HG03060 (cell line): ENCODE measurements around the gene C16orf74.

Source experiments
- ATAC-seq: cut with Tn5 transposase; IDR thresholded peaks from one replicate; pipeline ENCODE4 v1.9.1; 2021; ENCODE audit warnings: low read depth, moderate number of reproducible peaks; ENCODE audit not compliant: unreplicated experiment

Gene C16orf74

DNA sequence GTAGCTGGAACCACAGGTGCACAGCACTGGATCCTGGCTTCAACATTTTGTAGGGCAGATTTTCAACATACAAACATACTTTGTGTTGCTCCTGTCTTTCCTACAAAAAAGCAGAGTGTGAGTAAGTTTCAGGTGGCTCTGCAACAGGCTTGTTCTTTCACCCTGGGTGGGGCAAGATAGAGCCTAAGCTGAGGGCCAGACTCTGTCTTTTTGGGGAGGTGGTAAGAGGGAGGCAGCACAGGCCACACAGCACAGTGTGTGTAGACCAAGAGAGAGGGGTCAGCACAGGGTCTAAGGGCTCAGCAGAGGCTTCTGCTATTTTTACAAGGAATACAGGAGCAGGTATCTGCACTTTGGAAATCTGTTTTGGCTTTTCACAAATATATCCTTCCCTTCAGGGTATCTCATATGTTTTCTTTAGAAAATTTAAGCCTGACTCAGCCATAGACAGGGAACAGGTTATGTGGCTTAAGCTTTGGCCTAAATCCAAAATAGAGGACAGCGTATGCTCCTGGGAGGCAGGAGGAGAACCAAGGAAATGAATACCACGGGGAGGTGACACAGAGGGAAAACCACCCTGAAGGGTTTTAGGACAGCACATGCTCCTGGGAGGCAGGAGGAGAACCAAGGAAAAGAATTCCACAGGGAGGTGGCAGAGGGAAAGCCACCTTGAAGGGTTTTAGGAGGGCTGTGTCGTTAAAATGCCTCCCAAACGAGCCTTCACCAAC lies 26.9 kb upstream of the C16orf74 start:
- no peak for ATAC-seq

DNA sequence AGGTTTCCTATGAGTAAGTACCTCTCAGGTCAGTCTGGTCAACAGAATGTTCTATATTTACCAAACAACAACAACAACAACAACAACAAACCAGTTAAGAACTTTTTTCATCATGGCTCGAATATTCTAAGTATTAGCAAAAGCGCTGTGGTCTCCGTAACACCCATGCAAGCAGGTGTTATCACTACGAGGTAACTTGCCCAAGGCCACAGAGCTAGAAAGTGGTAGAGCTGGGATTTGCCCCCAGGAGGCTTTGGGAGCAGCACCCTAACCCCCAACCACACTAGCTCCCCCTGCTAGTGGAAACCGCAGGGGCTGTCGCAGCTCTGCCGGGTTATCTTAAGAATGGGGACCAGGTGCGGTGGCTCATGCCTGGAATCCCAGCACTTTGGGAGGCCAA lies 23.9 kb upstream of the C16orf74 start:
- no peak for ATAC-seq

DNA sequence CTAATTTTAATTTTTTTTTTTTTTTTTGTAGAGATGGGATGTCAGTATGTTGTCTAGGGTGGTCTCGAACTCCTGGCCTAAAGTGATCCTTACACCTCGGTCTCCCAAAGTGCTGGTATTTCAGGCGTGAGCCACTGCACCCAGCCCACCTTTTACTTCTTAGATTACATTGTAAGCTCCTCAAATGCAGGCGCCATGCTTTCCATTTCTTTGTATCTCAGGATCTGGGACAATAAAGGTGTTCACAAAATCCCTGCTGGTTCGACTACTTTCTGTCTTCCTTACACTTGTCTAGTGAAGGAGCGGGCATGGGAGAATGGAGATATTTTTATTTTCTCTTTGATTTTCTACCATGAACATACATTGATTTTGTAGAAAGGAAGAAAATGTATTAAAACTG lies 23.2 kb upstream of the C16orf74 start:
- ATAC-seq, result no peak

DNA sequence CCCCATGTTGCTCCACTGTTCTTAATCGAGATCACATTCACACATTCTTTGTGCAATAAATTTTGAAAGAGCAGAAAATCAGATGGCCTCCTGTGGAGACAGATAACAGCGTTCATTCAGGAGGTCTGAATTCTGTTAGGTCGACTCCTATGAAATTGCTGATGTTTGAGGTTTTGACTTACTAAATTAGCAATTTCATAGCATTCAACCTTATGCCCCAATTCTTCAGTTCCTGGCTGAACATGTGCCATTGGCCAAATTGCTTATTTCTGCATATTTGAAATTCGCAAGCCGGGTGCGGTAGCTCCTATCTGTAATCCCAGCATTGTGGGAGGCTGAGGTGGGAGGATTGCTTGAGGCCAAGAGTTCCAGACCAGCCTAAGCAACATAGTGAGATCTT lies 22.1 kb upstream of the C16orf74 start:
- ATAC-seq, result no peak

DNA sequence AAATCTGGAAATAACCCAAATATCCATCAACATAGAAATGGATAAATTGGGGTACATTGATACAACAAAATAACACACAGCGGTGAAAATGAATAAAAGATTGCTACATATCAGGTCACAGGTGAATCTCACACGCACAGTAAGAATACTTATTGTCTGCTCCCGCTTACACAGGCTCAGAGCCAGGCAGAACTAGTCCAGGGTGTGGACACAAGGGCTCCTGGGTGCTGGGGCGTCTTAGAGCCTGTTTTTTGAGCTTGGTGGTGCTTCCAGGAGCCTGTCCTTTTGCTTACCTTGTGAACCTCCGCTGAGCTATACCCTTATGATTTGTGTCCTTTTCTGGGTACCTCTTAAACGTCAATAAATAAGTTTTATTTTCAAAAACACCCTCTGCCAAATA lies 19.8 kb upstream of the C16orf74 start:
- no peak for ATAC-seq

GRCh38 chr16:85768199-85768598 lies 17.3 kb upstream of the C16orf74 start:
- no peak for ATAC-seq

GRCh38 chr16:85767531-85767930 lies 16.6 kb upstream of the C16orf74 start:
- no peak for ATAC-seq

GRCh38 chr16:85765767-85766166 lies 14.9 kb upstream of the C16orf74 start:
- no peak for ATAC-seq

DNA sequence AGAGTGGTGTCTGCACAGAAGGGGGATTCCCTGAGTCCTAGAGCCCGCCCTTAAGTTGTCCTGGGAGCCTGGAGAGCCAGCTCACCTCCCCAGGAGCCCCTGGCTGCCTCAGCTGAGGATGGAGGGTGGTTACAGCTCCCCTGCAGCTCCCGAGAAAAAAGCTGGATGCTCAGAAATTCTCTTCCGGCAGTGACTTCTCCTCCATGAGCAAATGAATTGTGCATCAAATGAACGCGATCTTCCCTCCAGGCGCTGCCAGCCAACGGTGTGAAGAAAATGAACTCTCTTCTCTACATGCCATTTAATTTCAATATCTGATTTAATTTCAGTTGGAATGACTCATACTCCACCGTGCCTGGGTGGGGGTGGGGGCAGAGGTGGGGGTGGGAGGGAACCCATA lies 14.3 kb upstream of the C16orf74 start:
- no peak for ATAC-seq

DNA sequence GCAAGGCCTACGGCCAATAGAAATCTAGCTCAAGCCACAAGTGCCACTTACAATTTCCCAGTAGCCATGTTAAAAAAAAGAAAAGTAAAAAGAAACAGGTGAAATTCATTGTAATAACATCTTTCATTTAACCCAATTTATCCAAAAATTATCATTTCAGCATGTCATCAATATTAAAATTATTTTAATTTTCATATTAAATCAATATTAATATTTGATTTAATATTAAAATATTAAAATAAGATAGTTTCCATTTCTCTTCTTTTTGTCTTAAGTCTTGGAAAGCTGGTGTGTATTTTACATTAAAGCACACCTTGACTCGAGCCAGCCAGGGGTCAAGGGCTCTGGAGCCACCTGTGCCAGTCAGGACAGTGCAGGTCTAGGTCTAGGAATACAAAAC lies 12.7 kb upstream of the C16orf74 start:
- no peak for ATAC-seq

DNA sequence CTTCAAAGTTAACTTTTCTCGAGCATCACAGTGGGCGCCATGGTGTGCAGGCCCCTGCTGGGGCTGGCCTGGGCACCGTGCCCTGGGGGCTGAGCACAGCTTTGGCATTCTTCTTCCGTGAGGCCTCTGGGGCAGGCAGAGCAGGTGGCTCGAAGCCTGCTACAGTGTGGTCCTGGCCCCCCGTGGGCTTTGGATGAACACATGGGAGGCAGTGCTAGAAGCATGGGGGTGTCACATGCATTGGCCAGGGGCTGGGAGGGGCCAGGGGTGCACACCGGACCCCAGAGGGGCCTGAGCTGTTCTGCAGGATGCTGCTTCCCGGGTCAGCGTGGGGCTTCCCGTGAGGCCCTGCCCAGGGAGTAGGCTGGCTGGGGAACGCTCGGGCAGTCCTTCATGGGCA lies 12.1 kb upstream of the C16orf74 start:
- ATAC-seq, result no peak

DNA sequence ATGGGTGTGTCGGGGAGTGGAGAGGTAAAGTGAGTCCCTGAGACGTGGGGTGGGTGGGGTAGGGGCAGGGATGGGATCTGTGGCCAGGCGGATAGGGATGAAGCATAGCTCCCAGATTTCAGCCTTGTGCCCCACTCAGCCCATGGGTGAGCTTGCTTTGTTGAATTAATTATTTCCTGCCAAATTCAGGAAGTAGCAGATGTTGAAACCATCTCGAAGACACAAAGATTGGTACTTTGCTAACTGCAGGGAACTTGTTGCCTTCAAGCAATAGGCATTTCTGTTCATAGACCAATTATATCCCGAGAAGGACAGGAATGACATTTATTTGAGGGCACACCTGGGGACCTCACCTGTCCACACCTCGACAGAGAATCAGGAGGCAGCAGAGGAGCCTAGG lies 11.0 kb upstream of the C16orf74 start:
- ATAC-seq, result no peak

DNA sequence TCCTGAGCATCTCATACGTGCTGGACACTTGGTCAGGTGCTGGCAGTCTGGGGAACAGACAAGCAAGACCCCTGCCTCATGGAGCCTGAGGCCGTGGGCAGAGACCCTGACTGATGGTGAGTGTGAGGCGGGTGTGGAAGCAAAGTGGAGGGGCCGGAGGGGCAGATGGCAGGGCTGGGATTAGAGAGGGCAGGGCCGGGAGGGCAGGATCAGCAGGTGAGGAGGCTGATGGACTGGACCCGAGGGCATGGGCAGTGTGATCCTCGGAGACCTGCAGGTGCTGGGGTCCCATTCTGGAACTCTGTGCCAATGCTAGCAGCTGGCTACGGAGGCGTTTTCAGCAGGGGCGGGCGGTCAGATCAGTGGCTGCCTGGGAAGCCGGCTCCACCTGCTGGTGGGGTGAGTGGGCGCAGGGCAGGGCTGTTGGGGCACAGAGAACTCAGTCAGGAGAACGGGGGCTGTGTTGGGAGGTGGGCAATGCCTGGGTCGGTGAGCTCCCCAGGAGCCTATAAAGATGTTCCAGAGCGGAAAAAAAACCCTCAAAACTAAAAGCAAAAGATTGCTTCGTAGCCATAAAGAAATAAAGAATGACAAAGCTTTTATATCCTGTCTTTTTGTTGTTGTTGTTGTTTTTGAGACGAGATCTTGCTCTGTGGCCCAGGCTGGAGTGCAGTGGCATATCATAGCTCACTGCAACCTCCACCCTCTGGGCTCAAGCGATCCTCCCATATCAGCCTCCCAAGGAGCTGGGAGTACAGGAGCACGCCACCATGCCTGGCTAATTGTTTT lies 8.9 kb upstream of the C16orf74 start:
- no peak for ATAC-seq

DNA sequence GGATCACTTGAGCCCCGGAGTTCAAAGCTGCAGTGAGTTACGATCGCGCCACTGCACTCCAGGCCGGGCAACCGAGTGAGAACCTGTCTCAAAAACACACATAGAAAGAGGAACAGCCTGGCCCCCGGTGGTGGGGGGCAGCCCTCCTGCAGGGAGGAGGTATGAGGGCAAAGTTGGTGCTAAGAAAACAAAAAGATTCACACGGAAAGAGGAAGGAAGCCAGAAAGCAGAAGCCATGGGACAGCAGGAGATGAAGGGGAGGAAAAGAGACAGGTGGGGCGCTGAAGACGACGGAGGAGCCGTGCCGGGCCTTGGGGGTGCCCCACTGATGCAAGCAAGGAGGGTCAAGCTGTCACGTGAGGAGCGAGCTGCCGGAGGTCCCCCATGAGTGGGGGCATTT lies 8.2 kb upstream of the C16orf74 start:
- no peak for ATAC-seq

- no peak for ATAC-seq
Measured at GRCh38 chr16:85757341-85757822, 6.5 kb upstream of the C16orf74 start.

DNA sequence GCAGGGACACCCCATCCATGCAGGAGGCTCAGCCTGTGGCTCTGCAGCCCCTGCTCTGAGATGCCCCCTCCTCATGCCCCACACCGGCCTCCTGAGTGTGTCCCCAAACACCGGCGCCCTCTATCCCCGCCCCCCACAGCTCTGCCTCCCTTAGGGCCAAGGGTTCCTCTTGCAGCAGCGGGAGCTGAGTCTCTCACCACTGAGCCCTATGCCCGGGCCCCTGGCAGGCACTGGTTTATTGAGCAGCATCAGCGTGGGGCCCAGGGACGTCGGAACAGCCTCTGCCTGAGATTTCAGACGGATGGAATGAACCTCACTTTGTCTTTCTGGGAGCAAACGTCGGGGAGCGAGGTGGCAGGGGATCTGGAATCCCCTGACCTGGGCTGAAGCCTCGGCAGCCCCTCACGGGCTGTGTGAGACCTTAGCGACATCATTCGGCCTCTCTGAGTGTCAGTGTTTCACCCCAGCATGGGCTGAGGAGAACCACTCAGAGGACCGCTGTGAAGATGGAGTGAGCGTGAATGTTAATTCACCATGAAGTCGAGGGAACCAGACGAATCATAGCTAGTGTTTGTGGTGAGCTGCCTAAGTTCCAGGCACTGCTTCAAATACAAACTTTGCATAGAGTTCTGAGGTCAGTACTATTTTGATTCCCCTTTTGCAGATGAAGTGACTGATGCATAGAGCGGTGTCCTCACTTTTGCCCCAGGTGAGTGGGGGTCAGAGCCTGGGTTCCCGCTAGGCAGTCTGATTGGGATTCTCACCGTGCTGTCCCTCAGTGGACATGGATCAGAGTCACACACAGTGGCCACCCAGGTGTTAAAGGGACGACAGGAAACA lies 5.3 kb upstream of the C16orf74 start:
- peak; percentile 32 for ATAC-seq

- ATAC-seq, result no peak
Measured at GRCh38 chr16:85754413-85754812, 3.5 kb upstream of the C16orf74 start.

GRCh38 chr16:85753976-85754375 lies 3.1 kb upstream of the C16orf74 start:
- ATAC-seq, result no peak

DNA sequence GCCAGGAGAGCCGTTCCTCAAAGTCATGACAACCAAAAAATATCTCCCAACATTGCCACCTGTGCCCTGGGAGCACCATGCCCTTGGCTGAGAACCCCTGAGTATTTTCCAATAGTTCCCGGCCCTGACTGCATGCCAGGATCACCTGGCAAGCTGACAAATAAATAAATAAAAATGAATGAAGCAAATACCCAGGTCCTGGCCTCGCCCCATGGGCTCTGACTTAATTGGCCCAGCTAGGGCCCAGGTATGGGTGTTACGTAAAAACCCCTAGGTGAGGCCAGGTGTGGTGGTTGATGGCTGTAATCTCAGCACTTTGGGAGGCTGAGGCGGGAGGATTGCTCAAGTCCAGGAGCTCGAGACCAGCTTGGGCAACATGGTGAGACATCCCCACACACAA lies 2.7 kb upstream of the C16orf74 start:
- no peak for ATAC-seq

DNA sequence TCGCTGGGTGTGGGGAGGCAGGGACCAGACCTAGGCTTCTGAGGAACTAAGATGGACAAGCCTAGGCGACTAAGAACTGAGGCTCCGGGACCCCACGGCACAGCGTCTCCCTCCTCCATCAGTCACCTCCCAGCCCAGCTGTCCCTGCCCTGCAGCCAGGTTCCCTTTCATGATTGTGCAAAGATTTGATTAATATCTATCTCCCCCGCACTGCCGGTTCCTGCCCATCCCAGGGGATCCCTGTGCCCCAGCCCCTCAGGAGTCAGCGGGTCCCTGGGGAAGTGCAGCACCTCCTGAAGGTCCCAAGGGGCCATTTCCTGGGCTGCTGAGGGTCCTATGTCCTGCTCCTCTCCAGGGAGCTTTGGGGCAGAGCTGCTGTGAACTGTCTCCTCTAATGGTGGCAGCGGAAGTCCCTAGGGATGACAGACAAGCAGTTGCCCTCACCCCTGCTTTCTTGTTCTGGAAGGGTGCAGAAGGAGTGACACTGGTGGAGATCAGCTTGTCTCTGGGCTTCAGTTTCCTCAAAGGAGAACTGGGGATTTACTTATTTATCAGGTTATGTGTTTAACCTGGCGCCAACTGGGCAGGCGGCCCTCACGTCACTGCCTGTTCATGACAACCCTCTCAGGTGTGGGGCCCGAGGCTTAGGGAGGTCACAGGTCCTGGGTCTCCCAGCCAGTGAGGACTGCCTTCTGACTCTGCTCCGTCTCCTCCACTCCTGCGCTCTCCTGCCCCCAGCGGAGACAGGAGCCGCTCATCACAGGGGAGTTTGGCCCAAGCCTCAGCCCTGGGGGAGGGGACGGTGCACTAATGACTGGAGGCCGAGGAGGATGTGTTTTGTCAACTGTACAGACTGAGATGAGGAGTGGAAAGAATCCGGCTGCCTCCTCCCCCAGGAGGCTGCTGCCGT lies 1.9 kb upstream of the C16orf74 start:
- ATAC-seq, result no peak
